CD4-positive, CD25-positive, alpha-beta regulatory T cell (primary cell): ENCODE measurements around the gene CRACR2B. TPM values are rescaled to one million over a fixed set of nuclear protein-coding genes. Genes with fewer than 3 reads are reported as not detected.

Experiments
- ATAC-seq, 2 donors: fragments of 150-1000 bp; cut with Tn5 transposase; one replicate each; pipeline ENCODE4 v1.10.0; 2021; ENCODE audit warnings: low read depth in 2 of 2, moderate number of reproducible peaks in 2 of 2, moderate library complexity in 1 of 2
- DNase-seq, 3 donors: peaks; one replicate each; pipeline versions ENCODE4 v3.0.0 to v3.0.0-alpha.2; 2012 to 2022; ENCODE audit warnings: mixed read lengths in 1 of 3
- H3K27ac ChIP-seq: one replicate; pipeline ENCODE4 v1.7.0; 2013; ENCODE audit warnings: mild to moderate bottlenecking, low read length; ENCODE audit not compliant: insufficient read depth, poor library complexity, severe bottlenecking
- H3K27me3 ChIP-seq: one replicate; pipeline ENCODE4 v1.7.0; 2013; ENCODE audit warnings: low read length; ENCODE audit not compliant: control insufficient read depth, insufficient read depth
- H3K36me3 ChIP-seq: one replicate; pipeline ENCODE4 v1.7.0; 2013; ENCODE audit warnings: mild to moderate bottlenecking, low read length, moderate library complexity; ENCODE audit not compliant: control insufficient read depth, insufficient read depth
- H3K4me1 ChIP-seq: 2 replicates; pipeline ENCODE4 v1.7.0; 2013; ENCODE audit warnings: mild to moderate bottlenecking, low read length; ENCODE audit not compliant: insufficient read depth, control insufficient read depth, poor library complexity, severe bottlenecking
- H3K4me3 ChIP-seq: one replicate; pipeline ENCODE4 v1.7.0; 2013; ENCODE audit warnings: low read depth, mild to moderate bottlenecking, low read length, moderate library complexity
- H3K9me3 ChIP-seq, 2 experiments: 1 replicate in 1 of 2; 2 replicates in 1 of 2; pipeline ENCODE4 v1.7.0; 2013; ENCODE audit warnings: low read length in 2 of 2, mild to moderate bottlenecking in 1 of 2, moderate library complexity in 1 of 2; ENCODE audit not compliant: control insufficient read depth in 2 of 2
- H3K27ac Mint-ChIP-seq, 3 donors: one replicate each; pipeline ENCODE4 v1.8.0; 2020 to 2022; ENCODE audit warnings: mild to moderate bottlenecking in 3 of 3, mixed read lengths in 3 of 3, moderate library complexity in 2 of 3
- H3K27me3 Mint-ChIP-seq: one replicate; pipeline ENCODE4 v1.8.0; 2022; ENCODE audit warnings: mild to moderate bottlenecking, mixed read lengths
- H3K36me3 Mint-ChIP-seq: one replicate; pipeline ENCODE4 v1.8.0; 2020; ENCODE audit warnings: mixed read lengths
- H3K4me1 Mint-ChIP-seq, 4 donors: one replicate each; pipeline ENCODE4 v1.8.0; 2020 to 2022; ENCODE audit warnings: mixed read lengths in 4 of 4, mild to moderate bottlenecking in 1 of 4
- H3K4me3 Mint-ChIP-seq, 4 donors: one replicate each; pipeline ENCODE4 v1.8.0; 2020 to 2022; ENCODE audit warnings: mild to moderate bottlenecking in 4 of 4, mixed read lengths in 4 of 4, moderate library complexity in 3 of 4
- H3K9me3 Mint-ChIP-seq, 7 donors: one replicate each; pipeline ENCODE4 v1.8.0; 2020 to 2022; ENCODE audit warnings: mixed read lengths in 7 of 7, mild to moderate bottlenecking in 3 of 7, moderate library complexity in 2 of 7
- polyA plus RNA-seq, 4 donors: library from polyadenylated mRNA; unstranded; fragments of 300-500 nt; fragmentation: Illumina TruSeq; gene quantifications; one replicate each; pipeline ENCODE4 v1.2.3, GENCODE V29; 2021
- total RNA-seq: library from RNA; stranded (reverse); gene quantifications from one replicate; pipeline ENCODE4 v1.2.3, GENCODE V29; 2022

Gene CRACR2B
- total and polyA plus RNA-seq, 5 donors from 2014 or later: 0.11 to 1.2 (median 0.21) TPM; not detected in 1

DNA sequence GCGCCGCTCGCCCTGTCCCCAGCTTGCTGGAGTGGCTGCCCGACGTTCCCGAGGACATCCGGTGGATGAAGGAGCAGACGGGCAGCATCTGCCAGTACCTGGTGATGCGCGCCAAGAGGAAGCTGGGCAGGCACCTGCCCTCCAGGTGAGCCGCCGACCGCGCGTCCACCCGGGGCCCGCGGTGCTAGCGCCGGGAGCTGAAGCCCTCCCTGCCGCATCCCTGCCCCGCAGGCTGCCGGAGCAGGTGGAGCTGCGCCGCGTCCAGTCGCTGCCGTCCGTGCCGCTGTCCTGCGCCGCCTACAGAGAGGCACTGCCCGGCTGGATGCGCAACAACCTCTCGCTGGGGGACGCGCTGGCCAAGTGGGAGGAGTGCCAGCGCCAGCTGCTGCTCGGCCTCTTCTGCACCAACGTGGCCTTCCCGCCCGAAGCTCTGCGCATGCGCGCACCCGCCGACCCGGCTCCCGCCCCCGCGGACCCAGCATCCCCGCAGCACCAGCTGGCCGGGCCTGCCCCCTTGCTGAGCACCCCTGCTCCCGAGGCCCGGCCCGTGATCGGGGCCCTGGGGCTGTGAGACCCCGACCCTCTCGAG is 3.3 kb upstream of the CRACR2B start:
- Mint-ChIP-seq H3K4me1 (peaks cover 0 to 46% (median 16%) of the 10 kb centered on the region in 4 donors), H3K36me3 (peaks cover 10% of the 10 kb centered on the region), H3K27me3 (peaks cover 27% of the 10 kb centered on the region), H3K4me3 (peak overlapping the region in 1 of 4 donors; percentile 54), H3K9me3 (no peaks in the 10 kb centered on the region), H3K27ac (no peak overlapping the region)
- no peaks in the 10 kb centered on the region for H3K27me3 ChIP-seq
- no peaks in the 10 kb centered on the region for H3K9me3 ChIP-seq
- H3K36me3 ChIP-seq: peaks cover 10% of the 10 kb centered on the region
- no peak for DNase-seq
- no peak overlapping the region for H3K4me3 ChIP-seq
- H3K4me1 ChIP-seq: peaks cover 42% of the 10 kb centered on the region
- ATAC-seq: no peak
- no peak overlapping the region for H3K27ac ChIP-seq

DNA sequence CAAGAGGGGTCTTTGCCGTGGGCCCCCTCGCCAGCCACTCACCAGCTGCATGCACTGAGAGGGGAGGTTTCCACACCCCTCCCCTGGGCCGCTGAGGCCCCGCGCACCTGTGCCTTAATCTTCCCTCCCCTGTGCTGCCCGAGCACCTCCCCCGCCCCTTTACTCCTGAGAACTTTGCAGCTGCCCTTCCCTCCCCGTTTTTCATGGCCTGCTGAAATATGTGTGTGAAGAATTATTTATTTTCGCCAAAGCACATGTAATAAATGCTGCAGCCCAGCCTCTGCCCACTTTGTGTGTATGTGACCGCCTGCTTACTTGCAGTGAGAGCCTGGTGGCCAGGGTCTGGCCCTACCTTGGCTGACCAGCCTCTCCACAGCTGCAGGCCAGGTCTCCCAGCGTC is 2.8 kb upstream of the CRACR2B start:
- peaks cover 47% of the 10 kb centered on the region for H3K4me1 ChIP-seq
- H3K27ac ChIP-seq: no peak overlapping the region
- Mint-ChIP-seq H3K36me3 (peaks cover 10% of the 10 kb centered on the region), H3K9me3 (no peaks in the 10 kb centered on the region), H3K4me1 (peaks cover 0 to 51% (median 16%) of the 10 kb centered on the region in 4 donors), H3K27ac (peak overlapping the region in 1 of 3 donors; percentile 56), H3K27me3 (peaks cover 30% of the 10 kb centered on the region), H3K4me3 (peak overlapping the region in 2 of 4 donors; percentile 54 to 74)
- no peak overlapping the region for H3K4me3 ChIP-seq
- no peak for ATAC-seq
- no peak for DNase-seq
- H3K36me3 ChIP-seq: peaks cover 10% of the 10 kb centered on the region
- H3K27me3 ChIP-seq: no peaks in the 10 kb centered on the region
- H3K9me3 ChIP-seq: no peaks in the 10 kb centered on the region

GRCh38 chr11:825366-826226 is 2.1 kb upstream of the CRACR2B start:
- H3K27ac ChIP-seq: no peak overlapping the region
- H3K4me3 ChIP-seq: no peak overlapping the region
- no peaks in the 10 kb centered on the region for H3K9me3 Mint-ChIP-seq
- H3K36me3 ChIP-seq: peaks cover 10% of the 10 kb centered on the region
- H3K36me3 Mint-ChIP-seq: peaks cover 10% of the 10 kb centered on the region
- no peak for ATAC-seq
- no peaks in the 10 kb centered on the region for H3K27me3 ChIP-seq
- H3K4me1 ChIP-seq: peaks cover 50% of the 10 kb centered on the region
- H3K9me3 ChIP-seq: no peaks in the 10 kb centered on the region
- H3K27ac Mint-ChIP-seq: no peak overlapping the region
- peaks cover 0 to 54% (median 16%) of the 10 kb centered on the region in 4 donors for H3K4me1 Mint-ChIP-seq
- no peak for DNase-seq
- peaks cover 30% of the 10 kb centered on the region for H3K27me3 Mint-ChIP-seq
- H3K4me3 Mint-ChIP-seq: peak overlapping the region in 1 of 4 donors; percentile 85

DNA sequence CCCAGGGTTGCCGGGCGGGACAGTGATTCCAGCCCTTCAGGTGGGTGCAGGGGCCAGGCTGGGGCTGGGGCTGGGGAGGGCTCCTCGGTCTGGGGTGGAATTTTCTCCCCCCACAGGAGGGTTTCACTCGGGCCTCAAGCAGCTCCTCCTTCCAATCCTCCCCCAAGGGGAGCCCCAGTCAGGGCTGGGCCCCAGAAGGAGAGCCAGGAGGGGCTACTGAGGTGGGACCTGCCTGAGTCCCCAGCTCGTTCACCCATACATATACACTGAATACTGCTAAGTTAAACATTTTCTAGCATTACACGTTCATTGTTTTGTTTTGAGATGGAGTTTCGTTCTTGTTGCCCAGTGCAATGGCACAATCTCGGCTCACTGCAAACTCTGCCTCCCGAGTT is 1.5 kb upstream of the CRACR2B start:
- H3K4me1 Mint-ChIP-seq: peaks cover 0 to 50% (median 13%) of the 10 kb centered on the region in 4 donors
- DNase-seq (no peak), ATAC-seq (no peak)
- no peak overlapping the region for H3K27ac ChIP-seq
- H3K4me3 Mint-ChIP-seq: peak overlapping the region; percentile 77 to 91 (median 84)
- H3K36me3 Mint-ChIP-seq: peaks cover 10% of the 10 kb centered on the region
- no peaks in the 10 kb centered on the region for H3K9me3 Mint-ChIP-seq
- H3K4me1 ChIP-seq: peaks cover 50% of the 10 kb centered on the region
- H3K4me3 ChIP-seq: no peak overlapping the region
- H3K9me3 ChIP-seq: no peaks in the 10 kb centered on the region
- H3K27me3 Mint-ChIP-seq: peaks cover 31% of the 10 kb centered on the region
- H3K27me3 ChIP-seq: no peaks in the 10 kb centered on the region
- peaks cover 10% of the 10 kb centered on the region for H3K36me3 ChIP-seq
- no peak overlapping the region for H3K27ac Mint-ChIP-seq

- Mint-ChIP-seq H3K9me3 (no peaks in the 10 kb centered on the region), H3K27ac (no peak overlapping the region), H3K4me3 (peak overlapping the region; percentile 77 to 91 (median 84)), H3K27me3 (peaks cover 37% of the 10 kb centered on the region), H3K36me3 (peaks cover 10% of the 10 kb centered on the region), H3K4me1 (peaks cover 0 to 49% (median 12%) of the 10 kb centered on the region in 4 donors)
- Histone ChIP-seq H3K9me3 (no peaks in the 10 kb centered on the region), H3K4me3 (no peak overlapping the region), H3K4me1 (peaks cover 52% of the 10 kb centered on the region), H3K36me3 (peaks cover 10% of the 10 kb centered on the region), H3K27me3 (no peaks in the 10 kb centered on the region), H3K27ac (no peak overlapping the region)
- DNase-seq (peak in 1 of 3 donors; percentile 45), ATAC-seq (peak in 1 of 2 donors; percentile 7)
Measured at GRCh38 chr11:826836-827145, 928 bp upstream of the CRACR2B start.

DNA sequence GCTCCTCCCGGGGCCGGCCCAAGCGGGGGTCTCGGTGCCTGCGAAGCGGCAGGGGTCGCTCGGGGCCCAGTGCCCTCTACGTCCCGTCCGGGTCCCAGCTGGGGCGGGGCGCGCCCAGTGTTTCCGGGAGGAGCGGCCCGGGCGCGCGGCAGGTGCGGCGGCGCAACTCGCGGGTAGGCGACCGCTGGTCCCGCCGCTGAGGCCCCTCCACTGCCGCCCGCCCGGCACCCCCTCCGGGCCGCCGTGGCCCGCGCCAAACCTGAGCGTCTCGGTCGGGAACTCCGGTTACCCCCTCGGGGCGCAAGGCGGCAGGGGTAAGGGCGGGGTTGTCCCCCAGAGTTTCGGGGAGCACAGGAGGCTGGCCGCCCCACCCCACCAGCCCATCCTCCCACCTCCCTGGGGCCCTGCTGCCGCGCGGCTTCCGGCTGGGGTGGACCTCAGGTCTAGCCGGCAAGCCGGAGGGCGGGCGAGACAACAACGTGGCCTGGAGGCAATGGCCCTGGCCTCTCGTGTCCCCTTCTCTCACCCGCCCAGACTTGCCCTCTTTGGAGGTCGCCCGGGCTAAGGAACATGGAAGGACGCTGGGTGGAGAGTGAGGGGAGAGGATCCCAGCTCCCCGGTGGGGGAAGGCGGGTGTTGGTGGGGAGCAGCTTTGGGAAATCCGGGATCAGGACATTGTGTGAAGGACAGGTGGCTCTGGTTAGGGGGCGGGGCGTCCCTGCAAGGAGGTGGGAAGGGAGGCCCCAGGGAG is 398 bp upstream of the CRACR2B start:
- Mint-ChIP-seq H3K27ac (no peak overlapping the region), H3K27me3 (peaks cover 39% of the 10 kb centered on the region), H3K36me3 (peaks cover 9% of the 10 kb centered on the region), H3K4me3 (peak overlapping the region; percentile 67 to 89 (median 82)), H3K9me3 (no peaks in the 10 kb centered on the region), H3K4me1 (peaks cover 0 to 47% (median 12%) of the 10 kb centered on the region in 4 donors)
- Histone ChIP-seq H3K27ac (no peak overlapping the region), H3K4me1 (peaks cover 55% of the 10 kb centered on the region), H3K4me3 (no peak overlapping the region), H3K36me3 (peaks cover 8% of the 10 kb centered on the region), H3K27me3 (no peaks in the 10 kb centered on the region), H3K9me3 (no peaks in the 10 kb centered on the region)
- peak in 1 of 3 donors; percentile 61 for DNase-seq
- peak in 1 of 2 donors; percentile 7 for ATAC-seq

DNA sequence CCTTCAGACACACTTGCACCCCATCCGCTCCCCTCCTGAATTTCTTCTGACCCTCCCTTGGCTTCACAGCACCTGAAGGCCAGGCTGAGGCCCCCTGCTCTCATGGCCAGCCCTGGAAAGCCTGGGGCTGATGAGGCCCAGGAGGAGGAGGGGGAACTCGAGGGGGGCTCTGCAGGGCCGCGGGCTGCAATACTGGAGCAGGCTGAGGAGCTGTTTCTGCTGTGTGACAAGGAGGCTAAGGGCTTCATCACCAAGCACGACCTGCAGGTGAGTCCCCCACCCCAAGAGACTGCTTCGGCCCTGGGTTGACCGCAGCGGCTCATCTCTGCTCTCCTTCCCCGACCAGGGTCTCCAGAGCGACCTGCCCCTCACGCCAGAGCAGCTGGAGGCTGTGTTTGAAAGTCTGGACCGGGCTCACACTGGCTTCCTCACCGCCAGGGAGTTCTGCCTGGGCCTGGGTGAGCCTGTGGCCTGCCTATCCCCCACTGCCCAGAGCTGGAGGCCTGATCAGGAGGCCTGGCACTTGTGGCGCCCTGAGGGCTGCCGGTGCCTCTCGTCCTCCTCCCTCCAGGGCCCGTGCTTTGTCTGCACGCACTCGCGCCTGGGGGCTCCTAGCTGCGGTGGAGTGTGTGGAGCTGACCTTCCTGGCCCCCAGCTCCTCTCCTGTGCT is 922 bp downstream of the CRACR2B start:
- H3K4me3 Mint-ChIP-seq: peak overlapping the region; percentile 57 to 89 (median 81)
- no peaks in the 10 kb centered on the region for H3K9me3 Mint-ChIP-seq
- ATAC-seq (no peak), DNase-seq (no peak)
- no peaks in the 10 kb centered on the region for H3K9me3 ChIP-seq
- peaks cover 6% of the 10 kb centered on the region for H3K36me3 ChIP-seq
- H3K27ac Mint-ChIP-seq: no peak overlapping the region
- no peak overlapping the region for H3K4me3 ChIP-seq
- peaks cover 0 to 47% (median 9%) of the 10 kb centered on the region in 4 donors for H3K4me1 Mint-ChIP-seq
- peaks cover 66% of the 10 kb centered on the region for H3K4me1 ChIP-seq
- no peaks in the 10 kb centered on the region for H3K27me3 ChIP-seq
- peaks cover 39% of the 10 kb centered on the region for H3K27me3 Mint-ChIP-seq
- no peak overlapping the region for H3K27ac ChIP-seq
- H3K36me3 Mint-ChIP-seq: peaks cover 7% of the 10 kb centered on the region
